HEK293T (cell line): ENCODE measurements around the gene HDAC11.

Source experiments
- CTCF ChIA-PET: fragments of 350-600 bp; formaldehyde crosslinking; extraction: SDS; loops from one replicate; lab custom pipeline; 2021; ENCODE audit warnings: antibody characterized with exemption, inconsistent platforms; lab: Yijun Ruan, JAX
- POLR2A ChIA-PET: fragments of 350-600 bp; formaldehyde crosslinking; extraction: SDS; loops from one replicate; lab custom pipeline; 2020; ENCODE audit warnings: antibody characterized with exemption, inconsistent platforms; lab: Yijun Ruan, JAX
- DNase-seq: peaks from one replicate; pipeline ENCODE4 v3.0.0; 2012; ENCODE audit warnings: mixed read lengths; ENCODE audit errors: extremely low spot score
- ARNT ChIP-seq: fragments of 450-650 bp; IDR thresholded peaks from 2 replicates; pipeline ENCODE4 v1.6.1; 2017; ENCODE audit warnings: mild to moderate bottlenecking
- BHLHE40 ChIP-seq: fragments of 450-650 bp; IDR thresholded peaks from 2 replicates; pipeline ENCODE4 v1.6.1; 2016; ENCODE audit warnings: mild to moderate bottlenecking, moderate library complexity, borderline replicate concordance
- CTBP1 ChIP-seq: fragments of 450-650 bp; IDR thresholded peaks from 2 replicates; pipeline ENCODE4 v1.6.1; 2016; ENCODE audit warnings: borderline replicate concordance
- ELF4 ChIP-seq: fragments of 450-650 bp; IDR thresholded peaks from 2 replicates; pipeline ENCODE4 v1.6.1; 2017; ENCODE audit warnings: antibody characterized with exemption
- FOXA1 ChIP-seq: fragments of 450-650 bp; IDR thresholded peaks from 2 replicates; pipeline ENCODE4 v1.6.1; 2016; ENCODE audit warnings: mild to moderate bottlenecking
- FOXK2 ChIP-seq: fragments of 450-650 bp; IDR thresholded peaks from 2 replicates; pipeline ENCODE4 v1.6.1; 2016; ENCODE audit warnings: mild to moderate bottlenecking
- FOXM1 ChIP-seq: fragments of 450-650 bp; IDR thresholded peaks from 2 replicates; pipeline ENCODE4 v1.6.1; 2017; ENCODE audit warnings: mild to moderate bottlenecking, borderline replicate concordance
- HDGF ChIP-seq: fragments of 450-650 bp; IDR thresholded peaks from 2 replicates; pipeline ENCODE4 v1.6.1; 2017; ENCODE audit warnings: antibody characterized with exemption, borderline replicate concordance
- L3MBTL2 ChIP-seq: fragments of 450-650 bp; conservative IDR thresholded peaks from 2 replicates; pipeline ENCODE4 v1.6.1; 2016; ENCODE audit warnings: mild to moderate bottlenecking
- LEF1 ChIP-seq: fragments of 450-650 bp; IDR thresholded peaks from 2 replicates; pipeline ENCODE4 v1.6.1; 2017; ENCODE audit warnings: mild to moderate bottlenecking, borderline replicate concordance
- NFRKB ChIP-seq: fragments of 450-650 bp; IDR thresholded peaks from 2 replicates; pipeline ENCODE4 v1.6.1; 2016; ENCODE audit warnings: mild to moderate bottlenecking, moderate library complexity
- SP1 ChIP-seq: fragments of 450-650 bp; IDR thresholded peaks from 2 replicates; pipeline ENCODE4 v1.6.1; 2017
- SUZ12 ChIP-seq: fragments of 450-650 bp; IDR thresholded peaks from 2 replicates; pipeline ENCODE4 v1.6.1; 2016; ENCODE audit warnings: mild to moderate bottlenecking
- TARDBP ChIP-seq: fragments of 450-650 bp; IDR thresholded peaks from 2 replicates; pipeline ENCODE4 v1.6.1; 2016
- ZNF384 ChIP-seq: fragments of 450-650 bp; IDR thresholded peaks from 2 replicates; pipeline ENCODE4 v1.6.1; 2016
- TF ChIP-seq, protein P1 (sequence below): fragments of 450-650 bp; IDR thresholded peaks from 2 replicates; pipeline ENCODE4 v1.6.1; 2016

HDAC11 gene

DNA sequence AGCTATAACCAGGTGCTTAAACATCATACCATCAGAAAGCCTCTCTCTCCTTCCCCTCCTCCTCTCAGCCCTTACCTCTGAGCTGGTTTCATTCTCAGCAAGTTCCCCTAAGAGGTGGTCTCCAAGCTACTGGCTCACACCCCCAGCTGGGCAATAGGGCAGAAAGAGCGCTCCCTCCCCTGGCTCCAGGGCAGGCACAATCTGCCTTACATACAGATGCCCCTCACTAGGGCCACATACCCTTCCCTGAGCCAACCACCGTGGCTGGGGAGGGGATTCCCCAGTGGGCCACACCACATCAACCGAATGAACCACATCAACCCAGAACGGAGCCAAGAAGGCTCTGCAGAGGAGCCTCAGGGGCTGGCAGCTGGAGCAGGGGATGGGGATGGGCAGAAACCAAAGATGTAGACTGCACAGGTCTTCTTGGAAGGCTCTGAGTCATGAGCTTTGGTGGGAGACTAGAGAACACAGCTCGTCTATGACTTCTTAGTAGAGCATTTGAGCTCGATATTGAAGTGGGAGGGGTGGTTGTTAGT is 64.3 kb downstream of the HDAC11 start:
- ChIA-PET CTCF (no interaction called here), POLR2A (no interaction called here)
- DNase-seq, result no peak
- TF ChIP-seq FOXA1, result no peak
- no peak for TF ChIP-seq NFRKB
- TF ChIP-seq BHLHE40, result no peak
- TF ChIP-seq ARNT, result no peak
- no peak for TF ChIP-seq FOXM1
- TF ChIP-seq ELF4, result no peak
- TF ChIP-seq ZNF384, result no peak
- TF ChIP-seq TARDBP, result no peak
- TF ChIP-seq CTBP1, result no peak
- TF ChIP-seq SUZ12, result no peak

DNA sequence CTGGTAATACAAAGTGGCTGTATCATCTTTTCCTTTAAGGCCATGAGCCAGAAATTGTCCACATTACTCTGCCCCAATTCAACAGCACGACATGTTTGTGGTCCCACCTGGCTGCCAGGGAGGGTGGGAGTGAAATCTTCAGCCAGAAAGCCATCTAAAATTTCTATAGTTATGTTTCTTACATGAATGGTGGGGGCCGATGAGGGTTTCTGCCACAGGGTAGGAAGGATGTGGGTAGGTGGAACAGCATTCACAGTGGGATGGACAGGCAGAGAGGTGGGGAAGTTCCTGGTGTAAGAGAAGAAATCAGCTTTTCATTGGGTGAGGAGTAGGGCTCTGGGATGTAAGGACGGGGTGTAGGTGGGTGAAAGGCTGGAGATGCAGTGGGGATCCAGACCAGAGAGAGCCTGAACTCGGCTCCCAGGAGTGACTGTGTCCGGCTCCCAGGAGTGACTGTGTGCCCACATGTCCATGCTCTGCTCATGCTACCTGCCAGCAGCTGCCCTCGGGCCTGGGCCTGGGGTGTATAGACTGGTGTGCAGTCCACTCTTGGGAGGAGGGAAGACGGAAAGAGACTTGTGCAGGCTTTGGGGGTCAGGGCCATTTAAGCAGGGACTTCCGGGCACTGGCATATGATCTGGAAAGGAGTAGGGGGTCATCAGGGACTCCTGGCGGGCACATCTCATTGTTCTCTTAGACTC is 65.0 kb downstream of the HDAC11 start:
- POLR2A ChIA-PET, result no interaction called here
- no peak for DNase-seq
- CTCF ChIA-PET, result no interaction called here
- TF ChIP-seq L3MBTL2 (no peak), ELF4 (no peak), LEF1 (no peak), SP1 (no peak), FOXM1 (no peak), CTBP1 (no peak), ZNF384 (no peak)

DNA sequence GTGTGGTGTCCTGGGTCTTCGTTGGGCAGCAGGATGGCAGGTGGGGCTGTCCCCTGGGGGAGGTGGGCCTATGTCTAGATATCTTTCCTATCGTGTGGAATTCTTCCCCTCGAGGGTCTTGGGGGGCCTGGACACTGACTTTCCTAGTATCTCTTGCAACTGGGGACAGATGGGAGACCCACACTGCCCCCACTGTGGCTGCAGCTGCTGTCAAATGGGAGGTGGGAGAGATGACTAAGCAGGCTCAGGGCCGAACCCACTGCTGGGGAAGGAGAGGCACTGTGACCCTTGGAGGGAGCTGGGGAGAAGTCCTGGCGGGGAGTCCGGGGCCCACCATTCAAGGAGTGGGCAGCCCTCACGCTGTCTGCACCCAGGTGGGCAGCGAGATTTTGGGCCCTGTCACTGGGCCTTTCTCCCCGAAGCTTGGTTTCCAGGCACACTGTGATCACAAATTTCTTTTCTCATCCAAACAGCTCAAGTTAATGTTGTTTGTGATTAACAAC is 65.9 kb downstream of the HDAC11 start:
- ChIA-PET CTCF (interaction anchor here (1.0 kb wide), 1 partner anchor 12 kb away, joined by 3 read pairs; no protein-coding TSS in a partner anchor), POLR2A (no interaction called here)
- no peak for TF ChIP-seq ELF4
- TF ChIP-seq LEF1, result no peak
- no peak for TF ChIP-seq FOXM1
- no peak for TF ChIP-seq FOXK2
- no peak for TF ChIP-seq BHLHE40
- no peak for TF ChIP-seq TARDBP
- TF ChIP-seq CTBP1, result no peak
- TF ChIP-seq, protein P1, sequence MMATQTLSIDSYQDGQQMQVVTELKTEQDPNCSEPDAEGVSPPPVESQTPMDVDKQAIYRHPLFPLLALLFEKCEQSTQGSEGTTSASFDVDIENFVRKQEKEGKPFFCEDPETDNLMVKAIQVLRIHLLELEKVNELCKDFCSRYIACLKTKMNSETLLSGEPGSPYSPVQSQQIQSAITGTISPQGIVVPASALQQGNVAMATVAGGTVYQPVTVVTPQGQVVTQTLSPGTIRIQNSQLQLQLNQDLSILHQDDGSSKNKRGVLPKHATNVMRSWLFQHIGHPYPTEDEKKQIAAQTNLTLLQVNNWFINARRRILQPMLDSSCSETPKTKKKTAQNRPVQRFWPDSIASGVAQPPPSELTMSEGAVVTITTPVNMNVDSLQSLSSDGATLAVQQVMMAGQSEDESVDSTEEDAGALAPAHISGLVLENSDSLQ, result no peak
- TF ChIP-seq ARNT, result no peak
- TF ChIP-seq FOXA1, result no peak
- no peak for TF ChIP-seq L3MBTL2
- TF ChIP-seq NFRKB, result no peak
- TF ChIP-seq SP1, result no peak
- TF ChIP-seq HDGF, result no peak
- no peak for DNase-seq

DNA sequence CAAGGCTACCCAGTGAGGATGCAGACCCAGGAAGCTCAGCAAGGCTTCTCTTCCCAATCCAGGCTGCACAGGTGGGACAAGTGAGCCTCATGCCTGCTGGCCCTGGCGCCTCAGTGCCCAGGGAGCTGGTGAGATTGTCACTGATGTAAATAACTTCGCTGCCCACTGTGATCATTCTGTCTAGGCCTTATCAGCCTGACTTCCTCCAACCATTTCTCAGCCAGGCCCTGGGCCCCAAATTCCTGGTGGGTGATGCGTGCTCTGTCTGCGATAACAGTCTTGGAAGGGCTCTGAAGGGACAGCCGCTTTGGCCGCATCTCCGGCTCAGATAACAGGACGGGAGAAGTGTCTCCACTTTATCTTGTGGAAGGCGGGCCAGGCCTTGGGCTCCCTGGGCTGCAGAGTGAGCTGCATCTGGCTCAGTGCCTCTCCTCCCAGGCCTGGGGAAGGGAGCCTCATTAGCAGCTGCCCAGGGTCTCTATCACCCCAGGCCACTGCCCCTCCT is 66.6 kb downstream of the HDAC11 start:
- no peak for DNase-seq
- TF ChIP-seq FOXM1, result no peak
- TF ChIP-seq SUZ12, result no peak
- TF ChIP-seq BHLHE40, result no peak
- no peak for TF ChIP-seq FOXK2
- TF ChIP-seq FOXA1, result no peak
- no peak for TF ChIP-seq ZNF384
- no peak for TF ChIP-seq CTBP1
- no peak for TF ChIP-seq SP1
- no peak for TF ChIP-seq L3MBTL2
- no peak for TF ChIP-seq LEF1
- TF ChIP-seq, protein P1, result no peak
- no peak for TF ChIP-seq HDGF
- TF ChIP-seq TARDBP, result no peak
- no peak for TF ChIP-seq ARNT
- TF ChIP-seq NFRKB, result no peak
- TF ChIP-seq ELF4, result no peak
- ChIA-PET CTCF (interaction anchor here (1.0 kb wide), 1 partner anchor 12 kb away, joined by 3 read pairs; no protein-coding TSS in a partner anchor), POLR2A (no interaction called here)

DNA sequence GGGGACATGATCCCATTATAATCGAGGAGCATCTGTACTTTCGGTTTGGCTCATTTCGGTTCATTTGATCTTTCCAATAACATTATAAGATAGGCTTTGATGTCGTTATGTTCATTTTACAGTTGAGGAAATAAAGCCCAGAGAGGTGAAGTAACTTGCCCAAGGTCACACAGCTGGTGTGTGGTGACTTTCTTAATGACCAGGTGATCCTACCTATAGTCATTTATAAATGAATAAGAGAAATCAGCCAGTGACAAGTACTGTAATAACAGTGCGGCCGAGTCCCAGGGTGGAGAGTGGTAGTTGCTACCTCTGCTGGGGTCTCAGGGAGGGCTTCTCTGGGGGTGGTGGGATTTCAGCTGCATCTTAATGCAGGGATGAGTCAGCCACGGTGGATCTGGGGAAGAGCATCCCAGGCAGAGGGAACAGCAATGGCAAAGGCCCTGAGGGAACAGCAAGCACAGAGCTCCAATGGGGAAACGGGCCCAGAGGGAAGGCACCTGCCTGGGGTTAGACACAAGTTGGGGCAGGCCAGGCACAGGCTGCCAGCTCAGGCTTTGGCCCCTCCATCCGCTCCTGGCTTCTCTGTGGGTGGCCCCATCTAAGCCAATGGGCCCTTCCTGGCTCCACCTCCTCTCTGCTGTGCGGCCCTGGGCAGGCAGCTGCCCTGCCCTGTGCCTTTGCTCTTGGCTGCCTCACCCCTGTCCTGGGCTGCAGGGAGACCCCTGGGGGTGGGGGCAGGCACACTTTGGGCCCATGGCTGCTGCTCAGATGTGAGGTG is 67.7 kb downstream of the HDAC11 start:
- no peak for DNase-seq
- no peak for TF ChIP-seq FOXM1
- TF ChIP-seq HDGF, result no peak
- no peak for TF ChIP-seq FOXA1
- no peak for TF ChIP-seq ZNF384
- TF ChIP-seq ARNT, result no peak
- TF ChIP-seq, protein P1, result no peak
- no peak for TF ChIP-seq LEF1
- TF ChIP-seq L3MBTL2, result no peak
- no peak for TF ChIP-seq BHLHE40
- TF ChIP-seq TARDBP, result no peak
- TF ChIP-seq CTBP1, result no peak
- TF ChIP-seq SUZ12, result no peak
- no peak for TF ChIP-seq SP1
- TF ChIP-seq NFRKB, result no peak
- no peak for TF ChIP-seq FOXK2
- TF ChIP-seq ELF4, result no peak
- POLR2A ChIA-PET, result no interaction called here
- CTCF ChIA-PET, result no interaction called here
